Lower leg skin (tissue), 4 donors: Measurements from ENCODE around the gene COL18A1. TPM values are rescaled to one million over a fixed set of nuclear protein-coding genes. Genes with fewer than 3 reads are reported as not detected.

ENCODE experiments used
- DNase-seq, 2 donors: peaks; one replicate each; pipeline ENCODE4 v3.0.0-alpha.2; 2019; ENCODE audit warnings: low spot score in 2 of 2
- H3K4me3 ChIP-seq: fragments of 200-600 bp; sonication (generic); 2 replicates; pipeline ENCODE4 v1.5.1; 2017; ENCODE audit warnings: mild to moderate bottlenecking, low read depth; ENCODE audit not compliant: poor library complexity, severe bottlenecking
- POLR2A ChIP-seq, 2 donors: fragments of 450-650 bp; IDR thresholded peaks; one replicate each; pipeline ENCODE4 v1.6.1; 2016 to 2017; ENCODE audit warnings: antibody characterized with exemption in 2 of 2, mild to moderate bottlenecking in 1 of 2, moderate library complexity in 1 of 2
- WGBS, 2 donors: methylation state at CpG; one replicate each; pipeline ENCODE4 v1.1.5; 2018; 5-methylcytosine and 5-hydroxymethylcytosine counted together
- intact Hi-C: fragments of 100-400 bp; cut with DNase I; formaldehyde crosslinking; loops from one replicate; pipeline ENCODE4 v1.15.0; 2023; ENCODE audit warnings: low total_unique reads
- total RNA-seq, 4 donors: library from RNA; depleted of rRNA; stranded (reverse); fragments of >200 nt; gene quantifications; one replicate each; pipeline ENCODE4 v1.1.0, GENCODE V29; 2016
- TF ChIP-seq, protein P1 (sequence below), 3 donors: fragments of 450-650 bp; IDR thresholded peaks; one replicate each; pipeline ENCODE4 v1.5.1; 2016; ENCODE audit warnings: antibody characterized with exemption in 3 of 3, mild to moderate bottlenecking in 3 of 3, moderate library complexity in 2 of 3

The COL18A1 gene
- total RNA-seq, 4 donors from 2014 or later = 63.3 to 126 (median 85.9) TPM

- no peak for DNase-seq
- TF ChIP-seq, protein P1, sequence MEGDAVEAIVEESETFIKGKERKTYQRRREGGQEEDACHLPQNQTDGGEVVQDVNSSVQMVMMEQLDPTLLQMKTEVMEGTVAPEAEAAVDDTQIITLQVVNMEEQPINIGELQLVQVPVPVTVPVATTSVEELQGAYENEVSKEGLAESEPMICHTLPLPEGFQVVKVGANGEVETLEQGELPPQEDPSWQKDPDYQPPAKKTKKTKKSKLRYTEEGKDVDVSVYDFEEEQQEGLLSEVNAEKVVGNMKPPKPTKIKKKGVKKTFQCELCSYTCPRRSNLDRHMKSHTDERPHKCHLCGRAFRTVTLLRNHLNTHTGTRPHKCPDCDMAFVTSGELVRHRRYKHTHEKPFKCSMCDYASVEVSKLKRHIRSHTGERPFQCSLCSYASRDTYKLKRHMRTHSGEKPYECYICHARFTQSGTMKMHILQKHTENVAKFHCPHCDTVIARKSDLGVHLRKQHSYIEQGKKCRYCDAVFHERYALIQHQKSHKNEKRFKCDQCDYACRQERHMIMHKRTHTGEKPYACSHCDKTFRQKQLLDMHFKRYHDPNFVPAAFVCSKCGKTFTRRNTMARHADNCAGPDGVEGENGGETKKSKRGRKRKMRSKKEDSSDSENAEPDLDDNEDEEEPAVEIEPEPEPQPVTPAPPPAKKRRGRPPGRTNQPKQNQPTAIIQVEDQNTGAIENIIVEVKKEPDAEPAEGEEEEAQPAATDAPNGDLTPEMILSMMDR (IDR thresholded peaks at IDR 0.05) = no peak
- no peak for TF ChIP-seq POLR2A (IDR thresholded peaks at IDR 0.05)
- intact Hi-C loops = no loop called here
- WGBS, 2 donors = 92 to 93% methylated on average over 29 to 32 of the region's 32 CpGs
- no peak overlapping the region for H3K4me3 ChIP-seq
Measured at GRCh38 chr21:45429221-45430175, 24.5 kb downstream of the COL18A1 start.

DNA sequence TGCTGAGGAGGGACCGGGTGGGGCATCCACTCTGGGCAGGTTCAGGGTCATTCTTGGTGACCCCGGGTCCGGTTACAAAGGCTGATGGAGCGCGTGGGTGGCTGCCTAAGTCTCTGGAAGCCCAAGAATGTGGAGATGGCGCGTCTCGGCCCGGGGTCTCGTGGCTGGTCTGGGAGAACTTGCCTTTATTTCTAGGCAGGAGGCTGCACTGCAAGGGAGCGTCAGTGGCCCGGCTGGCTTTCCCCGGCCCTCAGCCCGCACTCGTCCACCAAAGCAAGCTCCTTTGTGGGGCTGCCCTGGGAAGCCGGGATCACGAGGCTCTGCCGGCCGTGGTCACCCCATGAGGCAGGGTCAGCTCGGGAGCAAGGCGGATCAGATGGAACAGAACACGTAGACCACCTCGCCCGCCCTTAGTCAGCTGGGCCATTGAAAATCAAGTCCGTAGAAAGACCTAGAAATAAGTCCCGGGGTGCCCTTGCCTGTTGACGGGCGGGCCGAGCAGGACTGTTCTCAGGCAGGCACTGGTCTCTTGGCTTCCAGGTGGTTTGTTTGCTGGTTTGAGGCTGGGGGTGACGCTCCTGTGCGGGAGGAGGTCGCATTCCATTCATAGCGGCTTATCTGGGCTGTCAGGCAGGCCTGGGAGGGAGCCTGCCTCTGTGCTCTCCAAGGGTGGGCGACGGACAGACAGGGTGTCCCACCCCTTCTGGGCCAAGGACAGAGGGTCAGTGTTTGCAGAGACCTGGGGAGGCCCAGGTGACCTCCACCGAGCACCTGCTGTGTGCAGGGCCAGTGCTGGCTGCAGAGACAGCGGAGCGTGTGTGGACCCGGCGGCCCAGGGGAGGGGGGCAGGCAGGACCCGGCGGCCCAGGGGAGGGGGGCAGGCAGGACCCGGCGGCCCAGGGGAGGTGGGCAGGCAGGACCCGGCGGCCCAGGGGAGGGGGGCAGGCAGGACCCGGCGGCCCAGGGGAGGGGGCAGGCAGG, 25.8 kb downstream of the COL18A1 start:
- TF ChIP-seq, protein P1 (IDR thresholded peaks at IDR 0.05) = no peak
- no peak for TF ChIP-seq POLR2A (IDR thresholded peaks at IDR 0.05)
- 77 to 80% methylated on average over 40 to 42 of the region's 48 CpGs for WGBS, 2 donors
- intact Hi-C loops = no loop called here
- H3K4me3 ChIP-seq = no peak overlapping the region
- DNase-seq = no peak

GRCh38 chr21:45431781-45432572, 27.0 kb downstream of the COL18A1 start:
- TF ChIP-seq, protein P1 (IDR thresholded peaks at IDR 0.05) = no peak
- no peak for TF ChIP-seq POLR2A (IDR thresholded peaks at IDR 0.05)
- WGBS, 2 donors = 71 to 81% methylated on average over 15 to 16 of the region's 17 CpGs
- H3K4me3 ChIP-seq = no peak overlapping the region
- DNase-seq = no peak
- intact Hi-C loops = no loop called here

DNA sequence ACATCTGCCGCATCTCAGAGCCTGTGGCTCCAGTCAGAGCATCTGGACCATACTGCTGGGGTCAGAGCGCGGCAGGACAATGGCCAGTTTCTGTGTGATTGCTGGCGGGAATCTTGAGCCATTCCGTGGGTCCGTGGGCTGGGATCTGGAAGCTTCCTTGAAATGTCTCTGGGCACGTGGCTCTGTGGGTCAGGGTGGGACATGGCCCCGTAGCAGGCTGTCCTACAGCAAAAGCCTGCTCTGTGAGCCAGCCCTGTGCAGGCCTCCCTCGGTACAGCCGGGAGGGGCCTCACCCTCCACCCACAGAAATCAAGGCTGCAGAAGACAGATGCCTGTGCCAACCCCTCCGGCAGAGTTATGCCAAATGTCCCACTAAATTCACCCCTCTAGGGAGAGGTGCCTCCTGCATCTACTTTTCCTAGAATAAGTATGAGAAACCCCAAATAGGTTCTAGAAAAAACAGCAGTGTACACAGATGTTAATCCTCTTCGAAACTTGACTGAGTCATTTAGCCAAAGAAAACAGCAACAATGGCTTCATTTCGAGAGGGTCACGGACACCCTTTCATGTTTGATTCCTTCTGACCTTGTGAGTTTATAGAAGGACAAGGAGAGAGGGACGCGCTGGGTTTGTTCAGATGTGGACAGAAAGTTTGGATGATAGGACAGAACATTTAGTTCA, 27.8 kb downstream of the COL18A1 start:
- 45 to 57% methylated on average over 14 to 16 of the region's 16 CpGs for WGBS, 2 donors
- TF ChIP-seq, protein P1 (IDR thresholded peaks at IDR 0.05) = no peak
- no peak for TF ChIP-seq POLR2A (IDR thresholded peaks at IDR 0.05)
- no peak overlapping the region for H3K4me3 ChIP-seq
- DNase-seq = no peak
- intact Hi-C loops = no loop called here

GRCh38 chr21:45433301-45433700, 28.3 kb downstream of the COL18A1 start:
- no peak for DNase-seq
- intact Hi-C loops = no loop called here
- no peak overlapping the region for H3K4me3 ChIP-seq
- TF ChIP-seq POLR2A (IDR thresholded peaks at IDR 0.05) = no peak
- TF ChIP-seq, protein P1 (IDR thresholded peaks at IDR 0.05) = no peak
- WGBS, 2 donors = 79 to 89% methylated on average over 3 to 8 of the region's 8 CpGs
